GM21576 (cell line): Measurements from ENCODE around the gene NADK2.
A peak's percentile ranks its signal among the peaks of the same experiment; 100 is the strongest.
"Not testable (repeated sequence)": the region's sequence is repeated elsewhere in the genome, so short reads cannot be mapped to it uniquely, and the experiment has no call there.

Experiments used
- ATAC-seq: cut with Tn5 transposase; IDR thresholded peaks from one replicate; pipeline ENCODE4 v1.9.1; 2021; ENCODE audit warnings: mild to moderate bottlenecking, moderate library complexity; ENCODE audit not compliant: unreplicated experiment

The NADK2 gene

DNA sequence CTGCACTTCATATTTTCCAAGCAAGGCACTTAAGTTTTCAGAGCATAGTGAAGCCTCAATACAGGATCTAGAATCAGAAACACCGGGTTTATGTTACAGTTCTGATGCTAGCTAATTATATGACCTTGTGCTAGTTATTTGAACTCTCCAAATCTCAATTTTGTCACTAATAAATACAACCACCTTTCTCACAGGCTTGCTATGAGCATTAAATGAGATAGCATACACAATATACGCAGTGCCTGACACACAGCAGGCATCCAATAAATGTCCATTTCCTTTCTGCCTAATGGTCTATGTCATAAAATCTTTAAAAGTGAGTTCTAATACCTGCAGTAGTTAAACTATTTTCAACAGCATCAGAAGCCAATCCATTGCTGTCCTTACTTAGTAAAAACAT is 32.9 kb downstream of the NADK2 start:
- ATAC-seq = no peak

DNA sequence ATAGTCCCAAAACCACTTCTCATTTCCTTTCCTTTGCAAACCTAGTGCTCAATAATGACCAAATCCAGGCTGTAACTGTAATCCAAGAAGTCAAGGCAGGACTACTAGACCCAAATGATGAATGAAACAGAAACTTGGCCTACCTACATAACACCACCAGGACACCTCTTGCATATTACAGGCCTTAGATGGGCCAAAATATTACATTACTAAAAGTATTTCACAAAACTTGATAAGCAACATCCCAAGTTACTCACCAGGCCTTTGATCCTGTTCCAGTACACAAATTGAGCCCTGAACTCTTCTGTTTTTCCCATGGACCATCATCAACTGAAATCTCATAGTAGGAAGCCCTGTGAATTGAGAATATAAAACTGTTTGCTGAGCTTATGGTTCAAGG is 34.8 kb downstream of the NADK2 start:
- no peak for ATAC-seq

DNA sequence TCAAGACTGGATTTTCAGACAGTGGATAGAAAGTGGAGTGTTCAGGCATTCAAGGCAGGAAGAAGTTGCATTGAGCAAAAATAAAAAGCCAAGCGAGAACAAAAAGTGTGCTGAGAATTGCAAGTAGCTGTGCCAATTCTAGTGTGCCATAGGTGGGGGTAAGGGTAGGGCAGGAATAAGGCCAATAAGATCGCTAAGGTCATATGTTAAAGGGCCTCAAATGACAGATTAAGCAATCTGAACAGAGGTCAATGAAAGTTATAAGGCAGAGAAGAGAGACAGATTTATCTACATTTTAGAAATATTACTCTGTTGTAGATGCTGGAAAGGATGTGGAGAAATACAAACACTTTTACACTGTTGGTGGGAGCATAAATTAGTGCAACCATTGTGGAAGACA is 36.4 kb downstream of the NADK2 start:
- ATAC-seq = no peak

DNA sequence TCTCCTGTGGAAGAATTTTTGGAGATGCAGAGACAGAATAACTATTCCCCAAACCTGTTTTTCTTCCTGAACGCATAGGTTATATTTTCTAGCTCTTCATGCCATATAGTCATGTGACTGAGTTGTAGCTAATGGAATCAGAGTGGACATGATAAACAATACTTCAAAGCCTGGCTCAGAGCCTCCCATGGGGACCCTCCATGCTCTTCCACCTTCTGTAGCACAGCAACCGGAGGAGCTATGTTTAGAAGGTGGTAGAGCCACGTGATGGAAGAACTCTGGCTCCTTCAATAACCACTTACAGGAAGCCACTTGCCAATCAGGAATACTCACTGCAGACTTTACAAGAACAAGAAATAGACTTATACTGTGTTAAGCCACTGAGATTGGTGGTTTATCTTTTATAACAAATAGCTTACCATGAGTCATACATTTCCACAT is 39.2 kb downstream of the NADK2 start:
- no peak for ATAC-seq

DNA sequence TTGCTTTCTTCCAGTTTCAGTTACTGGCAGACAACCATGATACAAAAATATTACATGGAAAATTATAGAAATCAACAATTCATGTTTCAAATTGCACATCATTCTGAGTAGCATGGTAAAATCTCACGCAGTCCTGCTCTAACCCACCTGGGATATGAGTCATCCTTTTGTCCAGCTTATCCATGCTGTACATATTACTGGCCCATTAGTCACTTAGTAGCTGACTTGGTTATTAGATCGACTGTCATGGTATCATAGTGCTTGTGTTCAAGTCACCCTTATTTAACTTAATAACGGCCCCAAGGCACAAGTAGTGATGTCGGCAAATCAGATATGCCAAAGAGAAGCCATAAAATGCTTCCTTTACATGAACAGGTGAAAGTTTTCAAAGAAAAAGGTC is 41.2 kb downstream of the NADK2 start:
- ATAC-seq = no peak

DNA sequence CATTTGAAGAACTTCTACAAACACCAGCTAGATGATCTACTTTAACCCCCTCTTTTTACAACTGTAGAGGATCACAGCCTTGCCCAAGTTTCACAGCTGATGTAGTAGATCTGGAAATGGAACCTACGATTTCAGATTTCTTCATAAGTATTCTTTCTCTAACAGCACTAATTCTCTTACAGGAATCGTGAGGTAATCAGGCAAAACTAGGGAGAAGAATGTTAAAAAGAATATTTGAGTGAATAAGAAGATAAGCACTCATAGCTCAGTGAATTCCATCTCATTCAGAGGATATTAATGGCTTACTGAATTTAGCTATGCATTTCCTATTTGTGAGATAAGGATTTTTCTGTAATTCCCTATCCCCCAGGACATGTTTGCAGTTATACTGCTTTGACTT is 42.1 kb downstream of the NADK2 start:
- no peak for ATAC-seq

DNA sequence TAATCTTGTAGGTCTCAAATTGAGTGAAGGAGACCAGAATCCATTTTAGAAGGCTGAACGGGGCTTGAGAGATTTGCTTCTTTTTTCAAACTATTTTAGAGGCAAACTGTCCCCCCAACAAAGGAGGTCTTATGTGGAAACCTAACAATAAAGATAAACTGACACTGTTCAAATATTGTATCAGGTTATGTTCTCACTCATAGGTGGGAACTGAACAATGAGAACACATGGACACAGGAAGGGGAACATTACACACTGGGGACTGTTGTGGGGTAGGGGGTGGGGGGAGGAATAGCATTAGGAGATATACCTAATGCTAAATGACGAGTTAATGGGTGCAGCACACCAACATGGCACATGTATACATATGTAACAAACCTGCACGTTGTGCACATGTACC is 42.9 kb downstream of the NADK2 start:
- ATAC-seq = not testable (repeated sequence)

DNA sequence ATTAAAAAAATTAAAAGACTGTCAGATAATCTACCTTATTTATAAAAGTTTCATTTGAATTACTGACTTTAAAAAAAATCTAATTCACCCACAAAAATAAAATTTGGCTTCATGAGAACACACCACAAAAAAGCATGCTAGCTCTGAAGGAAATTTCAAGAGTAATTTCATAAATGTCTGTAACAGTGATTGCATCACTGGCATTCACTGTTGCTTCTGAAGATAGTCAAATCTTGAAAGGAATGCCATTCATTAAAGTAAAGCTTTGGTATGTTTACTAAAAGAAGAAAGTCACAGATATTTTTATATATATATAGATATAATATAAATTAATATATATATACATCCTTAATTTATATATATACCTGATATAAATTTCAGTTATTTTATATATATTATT is 43.4 kb downstream of the NADK2 start:
- ATAC-seq = no peak

DNA sequence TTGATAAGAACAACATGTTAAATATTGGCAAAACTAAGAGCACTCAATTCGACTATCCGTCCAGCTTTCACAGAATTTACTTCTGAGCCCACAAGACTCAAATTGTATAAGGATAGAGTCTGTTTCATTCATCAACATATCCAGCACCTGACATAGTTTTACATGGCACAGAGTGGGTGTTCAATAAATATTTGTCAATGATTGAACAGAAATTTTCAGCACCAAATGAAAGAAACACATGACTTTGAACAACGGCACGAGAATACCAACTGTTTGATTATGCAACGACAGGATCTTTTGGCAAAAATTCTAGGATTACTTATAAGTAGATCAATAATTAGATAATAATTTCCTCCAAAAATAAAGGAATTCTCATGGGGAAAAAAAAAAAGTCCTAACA is 48.0 kb downstream of the NADK2 start:
- no peak for ATAC-seq

DNA sequence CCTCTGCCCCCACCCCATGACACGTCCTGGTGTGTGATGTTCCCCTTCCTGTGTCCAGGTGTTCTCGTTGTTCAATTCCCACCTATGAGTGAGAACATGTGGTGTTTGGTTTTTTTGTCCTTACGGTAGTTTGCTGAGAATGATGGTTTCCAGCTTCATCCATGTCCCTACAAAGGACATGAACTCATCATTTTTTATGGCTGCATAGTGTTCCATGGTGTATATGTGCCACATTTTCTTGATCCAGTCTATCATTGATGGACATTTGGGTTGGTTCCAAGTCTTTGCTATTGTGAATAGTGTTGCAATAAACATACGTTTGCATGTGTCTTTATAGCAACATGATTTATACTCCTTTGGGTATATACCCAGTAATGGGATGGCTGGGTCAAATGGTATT is 57.3 kb downstream of the NADK2 start:
- ATAC-seq = not testable (repeated sequence)

DNA sequence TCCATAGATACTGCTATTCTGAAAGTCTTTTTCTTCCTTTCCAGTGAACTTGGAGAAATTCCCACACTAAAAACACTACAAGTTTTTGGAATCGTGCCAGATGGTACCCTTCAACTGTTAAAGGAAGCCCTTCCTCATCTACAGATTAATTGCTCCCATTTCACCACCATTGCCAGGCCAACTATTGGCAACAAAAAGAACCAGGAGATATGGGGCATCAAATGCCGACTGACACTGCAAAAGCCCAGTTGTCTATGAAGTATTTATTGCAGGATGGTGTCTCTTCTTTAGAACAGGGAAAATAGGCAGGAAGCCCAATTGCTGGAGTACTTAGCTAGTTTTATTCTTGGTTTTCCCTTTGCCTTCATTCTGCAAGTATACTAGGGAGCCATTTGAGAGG is 60.0 kb downstream of the NADK2 start:
- no peak for ATAC-seq

DNA sequence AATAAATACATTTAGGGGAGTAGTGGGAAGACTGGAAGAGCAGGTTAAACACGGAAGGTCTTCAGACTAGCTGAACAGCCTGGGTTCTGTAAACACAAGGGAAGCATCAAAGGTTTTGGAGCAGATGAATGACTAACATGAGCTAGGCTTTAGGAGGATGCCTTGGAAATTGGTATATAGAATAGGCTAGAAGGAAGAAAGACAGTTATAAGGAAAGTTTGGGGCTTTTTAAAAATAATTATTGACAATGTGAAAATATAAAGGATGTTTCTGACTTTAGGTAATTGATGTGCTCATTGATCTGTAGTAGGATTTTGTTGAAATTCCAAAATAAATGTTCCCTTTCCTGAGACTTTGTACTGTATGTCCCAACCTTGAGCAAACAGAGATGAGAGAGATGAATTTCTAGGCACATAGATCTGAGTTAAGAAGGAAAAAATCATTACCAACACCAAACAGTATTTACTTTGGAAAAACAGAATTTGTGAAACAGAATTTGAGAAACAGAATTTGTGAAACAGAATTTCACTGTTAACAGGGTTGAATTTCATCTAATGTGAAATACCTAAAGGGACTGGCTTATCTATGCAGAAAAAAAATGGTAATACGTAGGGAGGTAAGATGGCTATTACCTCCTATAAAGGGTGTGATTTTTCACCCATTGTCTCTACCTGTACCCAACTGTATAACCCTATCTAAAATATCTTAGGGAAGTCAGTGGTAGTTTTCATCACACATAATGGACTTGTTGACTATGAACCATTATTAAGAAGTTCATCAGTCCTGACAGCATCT is 61.0 kb downstream of the NADK2 start:
- no peak for ATAC-seq

DNA sequence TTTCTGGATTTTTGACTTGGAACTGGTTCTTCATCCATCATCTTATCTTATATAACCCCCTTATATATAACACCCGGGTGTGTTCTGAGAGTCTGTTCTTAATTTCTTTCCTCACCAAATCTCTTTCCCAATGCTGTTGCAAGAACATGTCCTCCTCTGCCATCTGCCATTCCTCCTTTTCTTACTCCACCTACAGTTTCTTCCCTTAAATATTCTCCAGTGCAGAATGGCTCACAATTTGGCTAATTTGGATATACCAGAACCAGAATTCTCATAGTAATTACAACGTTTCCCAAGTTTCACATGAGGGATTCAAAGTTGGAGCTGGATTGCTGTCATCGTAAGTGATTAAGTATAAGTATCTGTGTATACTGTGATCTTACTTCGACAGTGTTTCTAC is 61.8 kb downstream of the NADK2 start:
- no peak for ATAC-seq

DNA sequence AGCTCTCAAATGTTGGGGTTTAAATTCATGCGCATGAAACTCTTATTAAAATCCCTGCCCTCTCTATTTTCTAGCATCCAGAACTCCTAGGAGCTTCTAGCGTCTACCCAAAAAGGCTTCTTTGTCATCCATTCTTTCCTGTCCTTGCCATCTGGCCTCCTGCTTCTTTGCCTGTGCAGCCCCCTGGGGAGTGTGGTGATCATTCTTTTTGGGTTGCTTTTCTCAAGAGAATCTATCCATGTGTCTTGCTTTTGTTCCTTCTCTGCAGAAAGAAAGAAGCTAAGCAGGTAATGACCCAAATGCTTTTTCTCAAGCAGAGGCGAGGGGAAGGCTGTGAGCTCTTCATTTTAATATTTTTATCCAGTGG is 63.2 kb downstream of the NADK2 start:
- ATAC-seq = no peak

DNA sequence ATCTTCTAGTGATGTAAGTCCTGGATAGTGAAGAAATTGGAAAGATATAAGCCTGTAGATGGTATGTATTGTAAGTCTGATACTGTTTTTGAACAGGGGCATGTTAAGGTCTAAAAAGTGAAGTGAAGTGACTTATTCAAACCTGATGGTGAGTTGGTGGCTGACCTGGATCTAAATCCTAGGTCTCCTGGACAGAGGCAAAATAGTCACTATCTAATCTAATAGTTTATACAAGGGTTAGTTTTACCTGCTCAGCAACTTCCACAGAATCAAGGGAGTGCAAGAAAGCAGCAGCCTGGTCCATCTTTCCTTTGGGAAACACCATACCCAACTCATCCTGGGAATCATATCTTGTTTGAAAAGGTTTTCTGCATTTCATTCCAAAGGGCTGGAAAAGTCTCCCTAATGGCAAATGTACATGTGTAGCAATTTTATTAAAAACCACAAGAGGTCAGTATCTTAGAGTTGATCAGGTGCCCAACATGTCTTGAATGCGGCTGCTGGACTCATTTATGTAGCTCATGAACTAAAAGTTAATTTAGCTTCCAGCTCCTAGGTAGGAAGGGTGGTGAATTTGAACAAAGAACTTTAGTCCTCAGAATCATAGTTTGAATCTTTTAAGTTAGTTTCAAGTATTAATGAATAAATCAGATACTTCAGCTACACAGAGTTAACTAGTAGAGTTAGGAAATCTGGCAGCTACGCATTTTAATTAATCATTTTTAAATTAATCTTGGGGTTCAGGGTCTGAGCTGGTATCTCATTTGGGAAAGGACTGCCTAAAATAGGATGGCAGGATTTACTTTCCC is 63.8 kb downstream of the NADK2 start:
- ATAC-seq = no peak

DNA sequence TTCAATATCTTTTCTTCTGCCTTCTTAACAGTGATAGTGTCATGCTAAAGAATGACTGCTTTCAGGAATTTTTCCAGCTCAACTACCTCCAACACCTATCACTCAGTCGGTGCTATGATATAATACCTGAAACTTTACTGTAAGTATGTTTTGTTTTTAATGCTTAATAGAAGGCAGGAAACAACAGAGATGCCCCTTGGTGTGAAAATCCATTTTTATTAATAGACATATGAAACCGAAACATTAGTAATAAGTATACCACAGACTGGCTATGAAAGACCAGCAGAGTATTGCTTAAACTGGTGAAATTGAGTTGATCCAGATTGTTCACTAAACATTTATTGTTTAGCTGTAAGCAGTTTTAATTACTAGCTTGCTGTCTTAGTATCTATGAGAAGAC is 64.6 kb downstream of the NADK2 start:
- peak; percentile 97 for ATAC-seq

DNA sequence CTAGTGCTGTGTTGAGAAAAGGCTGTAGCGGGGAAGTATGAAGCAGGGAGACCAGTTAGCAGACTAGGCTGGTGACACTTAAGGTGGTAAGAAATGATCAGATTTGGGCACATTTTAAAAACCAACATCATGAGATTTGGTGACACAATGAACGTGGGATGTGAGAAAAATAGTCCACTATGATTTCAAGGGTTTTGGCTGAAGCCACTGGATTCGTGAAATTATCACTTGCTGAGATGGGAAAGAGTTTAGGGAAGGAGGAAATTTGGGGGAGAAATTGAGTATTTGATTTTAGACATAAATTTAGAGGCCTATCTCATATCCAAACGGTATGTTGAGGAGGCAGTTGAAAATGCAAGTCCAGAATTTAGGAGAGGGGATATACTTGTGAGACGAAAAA is 66.7 kb downstream of the NADK2 start:
- ATAC-seq = no peak

DNA sequence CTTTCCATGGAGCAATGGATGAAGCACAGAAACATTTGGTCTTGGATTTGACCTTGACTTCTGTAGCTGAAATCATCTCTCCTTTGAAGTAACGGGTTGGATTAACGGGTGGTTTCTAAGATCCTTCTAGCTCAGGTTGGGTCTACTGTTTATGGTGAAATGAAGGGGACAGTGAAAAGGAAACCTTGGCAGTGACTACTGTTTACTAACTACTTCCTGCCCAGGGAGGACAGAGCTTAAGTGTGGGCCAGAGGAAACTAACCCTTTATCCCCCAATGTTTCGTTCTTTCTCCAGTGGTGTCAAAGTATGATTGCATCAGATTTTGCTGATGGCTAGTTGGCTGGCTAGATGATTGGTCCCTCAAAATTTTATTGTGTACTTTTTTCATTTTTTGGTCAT is 67.6 kb downstream of the NADK2 start:
- ATAC-seq = no peak

DNA sequence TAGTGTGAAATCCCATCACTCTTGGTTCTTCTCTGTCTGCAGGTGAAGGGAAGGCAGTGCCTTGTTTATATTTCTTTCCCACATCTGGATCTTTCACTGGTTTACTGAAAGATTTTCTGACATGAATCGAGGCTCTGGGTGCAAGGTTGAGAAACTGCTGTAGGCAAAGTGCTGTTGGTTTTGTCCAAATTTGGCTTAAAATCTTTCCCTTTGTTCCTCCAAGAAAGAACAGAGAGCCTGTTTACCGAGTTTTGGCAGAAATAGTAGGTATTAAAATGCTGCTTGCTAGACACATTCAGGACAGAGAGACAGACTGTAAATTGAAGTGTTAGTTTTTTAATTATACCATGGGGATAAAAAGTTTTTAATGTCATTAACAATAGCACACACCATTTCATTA is 68.3 kb downstream of the NADK2 start:
- no peak for ATAC-seq

DNA sequence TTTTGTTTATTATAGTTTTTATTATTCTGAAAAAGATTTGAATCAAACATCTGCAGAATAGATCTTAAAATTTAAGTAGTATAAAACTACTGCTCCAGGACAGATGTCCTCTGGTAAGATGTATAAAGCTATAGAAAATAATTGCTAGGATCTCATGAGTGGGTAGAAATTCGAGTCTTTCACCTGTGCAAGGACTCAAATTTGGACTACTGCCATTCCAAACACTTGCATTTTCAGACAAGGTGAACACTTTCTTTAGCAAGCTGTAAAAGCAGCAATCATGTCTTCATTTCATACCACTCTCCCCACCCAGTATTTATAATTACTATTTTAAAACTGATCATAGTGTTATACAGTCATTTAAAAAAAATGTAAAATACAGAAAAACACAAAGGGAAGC is 69.1 kb downstream of the NADK2 start:
- no peak for ATAC-seq

DNA sequence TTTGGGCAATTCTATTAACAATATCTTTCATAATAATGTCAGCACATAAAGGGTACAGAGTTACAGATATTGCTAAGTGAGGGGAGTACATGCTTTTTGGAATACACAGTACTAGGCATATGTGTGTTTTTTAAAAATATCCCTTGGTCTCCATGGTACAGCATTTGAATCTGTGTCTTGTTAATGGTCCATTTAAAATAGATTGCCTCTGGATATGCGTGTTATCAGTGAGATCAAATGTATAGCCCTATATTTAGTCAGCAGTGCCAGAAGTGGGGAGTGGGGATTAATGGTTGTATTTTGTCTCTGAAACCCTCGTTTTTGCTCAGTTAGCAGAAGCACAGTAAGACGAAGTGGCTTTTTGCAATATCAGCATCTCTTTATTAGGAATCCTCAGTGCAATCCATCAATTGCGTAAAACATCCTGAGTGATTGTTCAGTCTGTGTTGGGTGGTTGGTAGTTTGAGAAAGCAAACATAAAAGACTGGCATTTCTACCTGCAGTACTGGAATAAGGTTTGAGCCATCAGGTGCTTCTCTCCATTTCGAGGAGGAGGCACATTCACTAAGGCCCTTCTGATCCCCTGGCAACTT is 70.8 kb downstream of the NADK2 start:
- no peak for ATAC-seq

DNA sequence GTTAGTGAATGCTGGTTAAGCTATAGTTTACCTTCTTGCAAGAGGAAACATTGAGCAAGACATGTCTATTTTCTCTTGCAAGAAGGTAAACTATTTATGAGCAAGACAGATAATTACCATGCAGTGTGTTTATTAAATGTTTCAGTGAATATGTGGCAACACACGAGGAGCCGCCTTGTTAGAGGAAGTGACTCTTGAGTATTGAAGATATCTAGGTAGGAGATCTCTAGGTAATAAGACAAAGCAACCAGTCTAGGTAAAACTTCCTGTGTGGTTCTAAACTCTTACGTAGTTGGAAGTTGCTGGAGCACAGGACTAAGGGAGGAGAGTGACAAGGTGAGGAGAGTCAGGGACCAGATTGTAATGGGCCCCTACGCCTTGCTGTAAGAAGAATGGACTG is 73.0 kb downstream of the NADK2 start:
- no peak for ATAC-seq
